Nephron progenitor cell (in vitro differentiated cells): ENCODE data around the gene AMER2.

ENCODE experiments used
- DNase-seq: peaks from one replicate; pipeline ENCODE4 v3.0.0; 2021
- H3K27ac Mint-ChIP-seq: 2 replicates; pipeline ENCODE4 v1.8.0; 2021; ENCODE audit warnings: mild to moderate bottlenecking, moderate library complexity, mixed read lengths
- H3K27me3 Mint-ChIP-seq: 2 replicates; pipeline ENCODE4 v1.8.0; 2021; ENCODE audit warnings: mild to moderate bottlenecking, low read depth, mixed read lengths; ENCODE audit not compliant: poor library complexity
- H3K36me3 Mint-ChIP-seq: 2 replicates; pipeline ENCODE4 v1.8.0; 2021; ENCODE audit warnings: low read depth, mixed read lengths
- H3K4me1 Mint-ChIP-seq: 2 replicates; pipeline ENCODE4 v1.8.0; 2021; ENCODE audit warnings: mixed read lengths
- H3K4me3 Mint-ChIP-seq: 2 replicates; pipeline ENCODE4 v1.8.0; 2021; ENCODE audit warnings: mild to moderate bottlenecking, moderate library complexity, mixed read lengths
- H3K9me3 Mint-ChIP-seq: 2 replicates; pipeline ENCODE4 v1.8.0; 2021; ENCODE audit warnings: mild to moderate bottlenecking, moderate library complexity, mixed read lengths
- CTCF ChIP-seq: fragments of 200-600 bp; sonication (generic); IDR thresholded peaks from 2 replicates; pipeline ENCODE4 v1.5.0; 2021; ENCODE audit warnings: antibody characterized with exemption

The AMER2 gene

GRCh38 chr13:25213715-25214114 is 41.6 kb upstream of the AMER2 start:
- Mint-ChIP-seq H3K27me3 (peaks cover 4% of the 10 kb centered on the region), H3K4me1 (peaks cover 61% of the 10 kb centered on the region)
- no peak for DNase-seq

GRCh38 chr13:25210842-25211569 is 38.9 kb upstream of the AMER2 start:
- Mint-ChIP-seq H3K9me3 (peaks cover 11% of the 10 kb centered on the region), H3K36me3 (no peaks in the 10 kb centered on the region), H3K27ac (peak overlapping the region; percentile 29), H3K4me3 (no peak overlapping the region), H3K27me3 (peaks cover 5% of the 10 kb centered on the region), H3K4me1 (peaks cover 45% of the 10 kb centered on the region)
- DNase-seq = no peak
- TF ChIP-seq CTCF = no peak

More at GRCh38 chr13:25213715-25214114, 41.6 kb upstream of the AMER2 start:
- no peak for TF ChIP-seq CTCF
- no peak overlapping the region for H3K27ac Mint-ChIP-seq
- H3K9me3 Mint-ChIP-seq = peaks cover 11% of the 10 kb centered on the region
- no peak overlapping the region for H3K4me3 Mint-ChIP-seq
- no peaks in the 10 kb centered on the region for H3K36me3 Mint-ChIP-seq

GRCh38 chr13:25207291-25207810 is 35.3 kb upstream of the AMER2 start:
- no peak for TF ChIP-seq CTCF
- no peak overlapping the region for H3K4me3 Mint-ChIP-seq
- no peaks in the 10 kb centered on the region for H3K9me3 Mint-ChIP-seq
- H3K36me3 Mint-ChIP-seq = no peaks in the 10 kb centered on the region
- peaks cover 23% of the 10 kb centered on the region for H3K27me3 Mint-ChIP-seq
- peaks cover 46% of the 10 kb centered on the region for H3K4me1 Mint-ChIP-seq
- no peak for DNase-seq
- no peak overlapping the region for H3K27ac Mint-ChIP-seq

GRCh38 chr13:25204863-25205262 is 32.8 kb upstream of the AMER2 start:
- no peak for DNase-seq
- Mint-ChIP-seq H3K4me3 (no peak overlapping the region), H3K4me1 (peaks cover 26% of the 10 kb centered on the region), H3K27ac (no peak overlapping the region), H3K9me3 (no peaks in the 10 kb centered on the region), H3K27me3 (peaks cover 30% of the 10 kb centered on the region), H3K36me3 (no peaks in the 10 kb centered on the region)
- no peak for TF ChIP-seq CTCF

GRCh38 chr13:25203127-25203740 is 31.1 kb upstream of the AMER2 start:
- no peaks in the 10 kb centered on the region for H3K36me3 Mint-ChIP-seq
- peak overlapping the region; percentile 76 for H3K27ac Mint-ChIP-seq

More at GRCh38 chr13:25203127-25203740, 31.1 kb upstream of the AMER2 start:
- no peaks in the 10 kb centered on the region for H3K9me3 Mint-ChIP-seq
- peaks cover 30% of the 10 kb centered on the region for H3K27me3 Mint-ChIP-seq
- H3K4me3 Mint-ChIP-seq = peak overlapping the region; percentile 37
- DNase-seq = peak; percentile 41
- TF ChIP-seq CTCF = no peak
- peaks cover 26% of the 10 kb centered on the region for H3K4me1 Mint-ChIP-seq
